Loucy (cell line): Measurements from ENCODE around the gene AGGF1.

Source experiments
- EZH2phosphoT487 ChIP-seq: fragments of 200-600 bp; IDR thresholded peaks from 2 replicates; pipeline ENCODE4 v1.6.1; 2018; ENCODE audit warnings: antibody characterized with exemption, mild to moderate bottlenecking, moderate library complexity, borderline replicate concordance
- TF ChIP-seq, protein P1 (sequence below): fragments of 200-600 bp; sonication (generic); conservative IDR thresholded peaks from 2 replicates; pipeline ENCODE4 v1.5.1; 2014; ENCODE audit warnings: mild to moderate bottlenecking, antibody characterized with exemption, low read length

DNA sequence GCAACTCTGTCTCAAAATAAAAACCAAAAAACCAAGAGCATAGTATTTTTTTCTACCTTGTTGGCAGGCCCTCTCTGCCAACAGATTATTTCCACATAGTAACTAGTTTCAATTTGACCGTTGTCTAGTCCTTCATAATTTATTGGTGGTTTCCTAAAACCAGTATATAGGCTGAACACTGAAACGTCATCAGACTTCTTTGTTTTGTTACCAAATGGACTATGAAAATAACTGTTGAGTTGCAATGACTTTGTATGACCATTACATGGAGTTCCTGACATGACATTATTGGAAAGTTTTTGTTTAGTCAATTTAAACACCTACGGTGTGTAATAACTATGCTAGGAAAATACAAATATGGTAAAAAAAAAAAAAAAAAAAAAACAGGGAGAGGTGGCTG lies 1.7 kb downstream of the AGGF1 start:
- TF ChIP-seq, protein P1, sequence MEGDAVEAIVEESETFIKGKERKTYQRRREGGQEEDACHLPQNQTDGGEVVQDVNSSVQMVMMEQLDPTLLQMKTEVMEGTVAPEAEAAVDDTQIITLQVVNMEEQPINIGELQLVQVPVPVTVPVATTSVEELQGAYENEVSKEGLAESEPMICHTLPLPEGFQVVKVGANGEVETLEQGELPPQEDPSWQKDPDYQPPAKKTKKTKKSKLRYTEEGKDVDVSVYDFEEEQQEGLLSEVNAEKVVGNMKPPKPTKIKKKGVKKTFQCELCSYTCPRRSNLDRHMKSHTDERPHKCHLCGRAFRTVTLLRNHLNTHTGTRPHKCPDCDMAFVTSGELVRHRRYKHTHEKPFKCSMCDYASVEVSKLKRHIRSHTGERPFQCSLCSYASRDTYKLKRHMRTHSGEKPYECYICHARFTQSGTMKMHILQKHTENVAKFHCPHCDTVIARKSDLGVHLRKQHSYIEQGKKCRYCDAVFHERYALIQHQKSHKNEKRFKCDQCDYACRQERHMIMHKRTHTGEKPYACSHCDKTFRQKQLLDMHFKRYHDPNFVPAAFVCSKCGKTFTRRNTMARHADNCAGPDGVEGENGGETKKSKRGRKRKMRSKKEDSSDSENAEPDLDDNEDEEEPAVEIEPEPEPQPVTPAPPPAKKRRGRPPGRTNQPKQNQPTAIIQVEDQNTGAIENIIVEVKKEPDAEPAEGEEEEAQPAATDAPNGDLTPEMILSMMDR: no peak
- no peak for TF ChIP-seq EZH2phosphoT487
